Activated CD8-positive, alpha-beta memory T cell treated with anti-CD3 and anti-CD28 coated beads, Interleukin-2, amount 50 U/mL, for 4 hours (primary cell): ENCODE data around the gene TBC1D22A.

Experiments used
- DNase-seq: peaks from one replicate; pipeline ENCODE4 v3.0.0-alpha.2; 2020

Gene TBC1D22A

DNA sequence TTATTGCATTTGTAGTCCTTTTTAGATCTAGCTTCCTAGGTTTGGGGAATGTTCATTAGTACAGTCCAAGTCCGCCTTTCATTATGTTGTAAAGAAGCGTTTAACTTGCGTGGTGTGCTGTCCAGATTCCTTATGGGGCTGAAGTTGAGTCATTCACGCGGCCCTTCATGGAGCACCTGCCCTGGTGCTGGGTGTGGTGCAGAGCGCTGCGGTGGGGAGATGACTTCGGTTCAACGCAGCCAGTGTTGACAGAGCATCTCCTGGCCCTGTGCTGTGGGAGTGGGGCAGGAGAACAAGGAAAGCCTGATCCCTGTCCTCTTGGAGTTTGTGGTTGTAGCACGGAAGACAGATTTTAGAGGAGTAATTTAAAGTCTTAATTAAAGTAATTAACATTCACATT lies 152.0 kb downstream of the TBC1D22A start:
- no peak for DNase-seq

DNA sequence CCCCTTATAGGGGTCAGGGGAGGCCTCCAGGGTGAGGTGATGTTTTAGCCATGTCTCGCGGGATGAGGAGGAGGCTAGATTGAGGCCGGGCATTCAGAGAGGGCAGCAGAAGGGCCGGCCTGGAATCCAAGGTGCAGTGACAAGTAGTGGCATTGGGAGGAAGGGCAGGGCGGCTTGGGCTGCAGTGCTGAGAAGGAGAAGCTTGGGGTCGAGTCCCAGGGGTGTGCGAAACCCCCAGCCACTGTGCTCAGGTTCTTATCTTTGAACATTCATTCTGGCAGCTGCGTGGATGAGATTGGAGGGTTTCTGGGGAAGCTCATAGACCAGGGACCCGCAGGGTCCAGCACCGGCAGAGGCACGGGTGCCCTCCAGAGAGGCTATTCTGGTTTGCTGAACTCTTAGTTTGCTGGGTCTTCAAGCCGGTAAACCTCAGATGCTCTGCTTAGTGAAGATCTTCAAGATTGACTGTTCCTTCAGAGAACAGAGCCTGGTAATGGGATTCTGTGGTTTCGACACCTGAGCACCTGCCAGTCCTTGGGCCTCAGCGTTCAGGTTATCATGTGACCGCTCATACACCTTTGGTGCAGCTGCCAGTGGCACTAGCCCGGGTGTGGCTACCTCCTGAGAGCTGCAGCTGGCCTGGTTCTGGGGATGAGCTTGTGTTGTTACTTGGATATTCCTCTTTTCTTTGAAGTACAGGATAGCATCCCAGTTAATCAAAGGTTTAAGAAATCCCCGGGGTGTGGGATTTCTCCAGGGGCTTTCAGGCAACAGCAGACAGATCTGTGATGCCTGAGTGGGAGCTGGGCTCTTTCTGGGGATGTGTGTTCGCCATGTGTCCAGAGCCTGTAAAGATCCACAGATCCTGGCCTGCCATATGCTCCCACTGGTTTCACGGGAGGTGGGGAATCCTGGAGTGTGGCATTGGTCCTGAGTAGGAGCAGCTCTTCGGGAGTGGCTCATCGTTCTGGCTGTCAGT lies 152.8 kb downstream of the TBC1D22A start:
- DNase-seq, result no peak

GRCh38 chr22:46915950-46916730 lies 153.7 kb downstream of the TBC1D22A start:
- DNase-seq, result no peak

DNA sequence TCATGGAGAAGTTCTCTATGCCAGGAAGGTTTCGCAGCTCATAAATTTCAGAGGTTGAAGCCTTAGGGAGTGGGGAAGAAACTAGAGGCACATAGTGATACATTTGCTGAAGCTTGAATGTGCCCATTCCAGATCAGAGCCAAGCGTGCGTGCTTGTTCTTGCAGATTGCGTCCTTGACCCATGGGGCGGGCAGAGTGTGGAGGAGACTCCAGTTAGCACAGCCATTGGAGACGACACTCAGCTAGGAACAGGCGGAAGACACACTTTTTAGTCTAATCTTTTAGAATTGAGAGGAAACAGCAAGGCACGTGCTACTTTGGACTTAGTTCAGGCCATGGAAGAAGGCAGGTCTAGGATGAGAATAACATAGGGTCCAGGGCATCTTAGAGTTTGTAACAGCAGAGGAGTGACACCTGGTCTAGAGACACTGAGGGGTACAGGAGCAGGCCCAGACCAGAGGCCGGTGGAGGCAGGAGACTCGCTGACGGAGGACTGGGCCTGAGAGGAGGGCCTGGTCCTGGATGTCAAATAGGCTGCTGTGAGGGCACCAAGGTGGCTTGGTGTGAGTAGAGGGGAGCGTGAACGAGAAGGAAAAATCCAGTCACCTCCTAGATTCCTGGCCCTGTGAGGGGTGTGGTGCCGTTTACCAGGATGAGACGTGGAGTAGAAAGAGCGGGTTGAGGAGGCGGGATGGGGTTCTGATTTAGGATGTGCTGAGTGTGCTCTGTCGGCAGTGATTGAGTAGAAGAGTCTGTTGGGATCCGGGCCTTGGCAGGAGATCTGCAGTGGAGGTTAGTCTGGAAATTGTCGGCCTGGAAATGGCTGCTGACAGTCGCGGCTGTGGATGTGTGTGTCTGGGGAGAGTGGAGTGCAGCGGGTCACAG lies 154.7 kb downstream of the TBC1D22A start:
- DNase-seq, result no peak

DNA sequence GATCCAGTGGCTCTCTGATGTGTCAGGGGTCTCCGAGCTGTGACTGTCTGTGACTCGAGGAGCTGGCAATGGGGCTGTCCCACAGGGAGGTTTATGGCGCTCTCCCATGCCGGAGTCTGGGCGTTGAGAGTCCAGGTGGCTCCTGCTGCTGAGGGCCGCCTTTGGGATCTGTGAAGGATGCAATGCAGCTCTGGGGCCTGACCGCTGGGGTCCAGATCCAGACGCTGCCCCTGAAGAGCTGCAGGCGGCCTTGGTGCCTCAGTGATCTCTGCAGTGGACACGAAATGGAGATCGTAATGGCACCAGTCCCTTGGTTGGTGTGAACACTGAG lies 155.3 kb downstream of the TBC1D22A start:
- no peak for DNase-seq

DNA sequence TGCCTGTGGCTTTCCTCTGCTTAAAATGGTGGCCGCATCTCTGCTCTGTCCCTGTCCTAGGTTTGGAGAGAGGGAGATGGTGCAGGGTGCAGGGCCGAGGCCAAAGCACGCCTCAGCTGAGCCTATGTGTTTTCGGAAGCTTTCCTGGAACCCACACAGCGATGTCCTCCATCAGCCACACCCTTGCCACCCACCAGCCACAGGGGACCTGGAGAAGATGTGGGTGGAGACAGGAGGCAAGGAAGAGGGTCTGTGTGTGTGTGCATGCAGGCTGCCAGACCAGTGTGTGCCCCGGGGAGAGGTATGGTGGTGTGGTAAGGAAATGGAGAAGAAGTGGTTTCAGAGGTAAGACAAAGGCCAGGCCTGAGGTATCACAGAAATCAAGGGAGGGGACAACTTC lies 155.7 kb downstream of the TBC1D22A start:
- no peak for DNase-seq

DNA sequence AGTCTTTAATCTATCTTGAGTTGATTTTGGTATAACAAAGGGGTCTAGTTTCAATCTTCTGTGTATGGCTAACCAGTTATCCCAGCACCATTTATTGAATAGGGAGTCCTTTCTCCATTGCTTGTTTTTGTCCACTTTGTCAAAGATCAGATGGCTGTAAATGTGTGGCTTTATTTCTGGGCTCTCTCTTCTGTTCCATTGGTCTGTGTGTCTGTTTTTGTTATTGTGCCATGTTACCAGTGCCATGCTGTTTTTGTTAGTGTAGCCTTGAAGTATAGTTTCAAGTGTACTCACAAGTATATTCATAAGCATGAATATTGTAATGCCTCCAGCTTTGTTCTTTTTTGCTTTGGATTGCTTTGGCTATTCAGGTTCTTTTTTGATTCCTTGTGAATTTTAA lies 159.6 kb downstream of the TBC1D22A start:
- DNase-seq, result no peak

DNA sequence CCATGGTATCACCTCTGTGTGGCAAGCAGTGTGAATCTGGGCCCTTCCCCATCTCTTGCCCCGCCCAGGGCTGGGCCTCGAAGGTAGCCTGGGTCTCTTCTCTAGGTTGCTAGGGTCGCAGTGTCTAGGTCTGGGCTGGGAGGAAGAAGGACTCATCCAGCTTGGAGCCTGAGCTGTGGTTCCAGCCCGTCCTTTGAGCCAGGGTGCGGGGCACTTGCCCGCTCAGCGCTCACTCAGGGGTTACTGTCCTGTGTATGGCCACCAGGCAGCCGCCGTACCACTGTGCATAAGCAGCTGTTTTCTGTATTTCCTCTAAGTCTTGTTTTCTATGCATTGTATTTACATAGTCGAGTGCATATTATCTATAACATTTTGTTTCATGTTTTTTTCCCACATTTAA lies 160.9 kb downstream of the TBC1D22A start:
- no peak for DNase-seq

- DNase-seq, result no peak
Measured at GRCh38 chr22:46925818-46926217, 163.4 kb downstream of the TBC1D22A start.

DNA sequence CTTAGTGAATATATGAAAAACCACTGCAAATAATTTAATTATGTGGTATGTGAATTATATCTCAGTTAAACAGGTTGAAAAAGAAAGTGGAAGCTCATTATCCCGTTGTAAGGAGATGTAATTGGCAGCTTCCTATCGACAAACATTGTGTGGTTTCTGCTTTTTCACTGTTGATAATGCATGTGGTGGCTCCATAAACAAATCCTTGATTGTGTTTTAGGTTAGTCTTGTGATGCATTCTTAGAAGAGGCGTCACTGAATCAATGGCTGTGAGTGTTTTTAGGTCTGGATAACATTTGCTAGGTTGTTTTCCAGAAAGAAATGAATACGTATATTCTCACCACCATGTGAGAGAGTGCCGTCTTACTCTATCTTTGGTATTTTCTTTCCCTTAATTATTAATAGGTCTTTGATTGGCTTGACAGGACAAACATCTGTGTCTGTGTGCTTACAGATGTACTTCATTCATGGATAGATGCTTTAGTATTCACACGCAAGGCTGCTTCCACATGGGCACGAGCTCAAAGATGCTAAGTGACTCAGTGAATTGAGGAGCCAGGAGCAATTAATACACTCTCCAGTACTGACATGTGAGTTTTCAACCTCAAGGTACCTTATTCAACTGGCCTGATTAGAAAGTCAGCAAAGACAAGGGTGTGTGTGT lies 166.7 kb downstream of the TBC1D22A start:
- DNase-seq, result no peak

DNA sequence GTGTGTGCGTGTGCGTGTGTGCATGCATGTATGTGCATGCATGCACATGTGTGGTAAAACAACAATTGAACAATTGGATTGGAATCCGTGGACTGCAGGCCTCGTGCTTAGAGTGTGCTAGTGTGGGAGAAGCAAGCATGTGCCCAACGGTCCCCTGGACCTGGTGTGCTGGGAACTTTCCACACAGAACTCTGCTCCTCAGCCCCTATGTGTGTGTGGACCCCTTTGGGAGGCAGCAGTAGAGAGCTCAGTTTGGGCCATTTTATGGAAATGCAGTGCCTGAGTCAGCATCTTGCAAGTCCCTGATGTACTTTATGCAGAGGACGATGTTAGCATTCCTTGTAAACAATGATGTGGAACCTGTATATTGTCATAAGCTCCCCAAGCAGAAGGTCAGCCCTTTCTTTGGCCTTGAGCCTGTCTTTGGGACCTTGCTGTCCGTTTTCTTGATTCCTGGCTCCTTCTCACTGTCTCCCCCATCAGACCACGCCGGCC lies 167.3 kb downstream of the TBC1D22A start:
- DNase-seq, result no peak

GRCh38 chr22:46931414-46931813 lies 169.0 kb downstream of the TBC1D22A start:
- DNase-seq, result no peak

- no peak for DNase-seq
Measured at GRCh38 chr22:46931881-46932280, 169.4 kb downstream of the TBC1D22A start.

GRCh38 chr22:46933040-46933930 lies 170.8 kb downstream of the TBC1D22A start:
- DNase-seq, result no peak

DNA sequence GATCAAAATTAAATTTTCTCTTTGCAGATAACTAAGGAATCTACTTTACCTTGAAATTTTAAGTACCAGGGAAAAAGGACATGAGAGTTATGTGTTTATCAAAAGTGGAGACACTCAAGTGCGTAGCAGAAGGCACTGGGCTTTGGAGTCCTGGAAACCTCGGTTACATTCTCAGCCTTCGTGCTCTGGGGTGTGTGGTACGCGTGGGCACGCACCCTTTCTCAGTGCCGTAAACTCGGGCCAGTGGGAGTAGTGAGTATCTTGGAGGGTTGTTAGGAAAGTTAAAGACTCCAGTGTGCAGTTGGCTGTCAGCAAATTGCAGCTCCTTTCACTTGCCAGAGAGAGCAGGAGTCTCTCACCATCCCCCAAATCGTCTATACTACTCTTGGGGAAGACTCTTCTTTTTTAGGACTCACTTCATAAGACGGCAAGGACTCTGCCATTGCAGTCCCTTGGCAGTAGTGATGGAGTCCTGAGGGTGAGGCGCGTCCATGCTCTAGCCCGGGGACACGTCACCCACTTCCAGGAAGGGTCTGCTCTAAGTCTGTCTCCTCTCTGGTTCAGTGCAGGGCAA lies 171.8 kb downstream of the TBC1D22A start:
- DNase-seq, result no peak

- DNase-seq, result no peak
Measured at GRCh38 chr22:46934746-46935491, 172.5 kb downstream of the TBC1D22A start.

DNA sequence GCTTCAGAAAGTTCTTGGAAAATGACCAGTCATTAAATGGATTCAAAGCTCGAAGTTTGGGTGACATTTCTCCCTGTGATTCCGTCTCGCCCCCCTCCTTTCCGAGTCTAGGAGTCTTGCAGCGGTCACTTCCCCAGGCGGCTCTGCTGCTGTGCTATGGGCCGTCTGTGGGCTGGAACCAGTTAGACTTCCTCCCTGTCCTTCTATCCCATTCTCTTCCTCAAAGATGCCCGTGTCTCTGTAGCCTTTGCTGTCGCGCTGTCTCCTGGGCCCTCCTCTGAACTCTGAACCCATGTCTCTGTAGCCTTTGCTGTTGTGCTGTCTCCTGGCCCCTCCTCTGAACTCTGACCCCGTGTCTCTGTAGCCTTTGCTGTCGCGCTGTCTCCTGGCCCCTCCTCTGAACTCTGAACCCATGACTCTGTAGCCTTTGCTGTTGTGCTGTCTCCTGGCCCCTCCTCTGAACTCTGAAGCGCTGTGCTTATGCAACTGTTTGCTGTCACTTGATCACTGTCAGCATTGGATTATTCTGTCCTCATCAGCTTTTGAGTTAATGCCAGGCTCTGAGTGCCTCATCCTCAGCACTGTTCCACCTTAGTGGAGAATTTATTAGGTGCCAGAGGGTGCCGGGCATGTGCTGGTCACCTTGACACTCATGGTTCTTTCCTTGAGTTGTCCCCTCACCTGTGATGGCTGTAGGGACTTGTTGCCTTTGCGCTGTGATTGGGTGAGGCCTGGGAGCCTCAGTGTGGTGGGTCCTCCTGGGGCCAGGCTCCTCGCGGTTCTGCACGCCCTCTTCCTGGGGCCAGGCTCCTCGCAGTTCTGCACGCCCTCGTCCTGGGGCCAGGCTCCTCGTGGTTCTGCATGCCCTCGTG lies 173.3 kb downstream of the TBC1D22A start:
- DNase-seq, result no peak

GRCh38 chr22:46936378-46936903 lies 174.0 kb downstream of the TBC1D22A start:
- DNase-seq, result no peak

- DNase-seq, result no peak
Measured at GRCh38 chr22:46937185-46937584, 174.7 kb downstream of the TBC1D22A start.
